NCI-H2107 treated with DMSO at 0.1 percent for 48 hours (cell line): ENCODE results near the gene PTTG2.

Source experiments
- DNase-seq: peaks from one replicate; lab custom pipeline; 2025; ENCODE audit not compliant: unreplicated experiment; lab: John Stamatoyannopoulos, UW

PTTG2 gene

DNA sequence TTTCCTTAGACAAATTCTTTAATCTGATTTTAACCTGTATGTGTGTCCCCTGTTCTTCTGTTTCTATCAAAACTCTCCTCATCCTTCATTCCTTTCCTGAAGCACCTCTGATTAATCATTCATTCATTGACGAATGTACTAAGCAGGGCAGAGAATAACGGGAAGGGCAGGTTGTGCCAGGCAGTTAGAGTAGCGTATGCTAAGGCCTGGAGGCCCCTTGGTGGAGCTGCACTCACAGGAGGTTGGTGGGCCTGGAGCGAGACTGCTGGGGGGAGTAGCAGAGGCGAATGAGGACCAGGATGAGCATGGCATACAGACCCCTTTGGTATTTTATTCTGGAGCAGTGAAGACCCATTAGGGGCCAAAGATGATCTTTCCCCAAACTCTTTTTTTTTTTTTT is 22.5 kb downstream of the PTTG2 start:
- no peak for DNase-seq

DNA sequence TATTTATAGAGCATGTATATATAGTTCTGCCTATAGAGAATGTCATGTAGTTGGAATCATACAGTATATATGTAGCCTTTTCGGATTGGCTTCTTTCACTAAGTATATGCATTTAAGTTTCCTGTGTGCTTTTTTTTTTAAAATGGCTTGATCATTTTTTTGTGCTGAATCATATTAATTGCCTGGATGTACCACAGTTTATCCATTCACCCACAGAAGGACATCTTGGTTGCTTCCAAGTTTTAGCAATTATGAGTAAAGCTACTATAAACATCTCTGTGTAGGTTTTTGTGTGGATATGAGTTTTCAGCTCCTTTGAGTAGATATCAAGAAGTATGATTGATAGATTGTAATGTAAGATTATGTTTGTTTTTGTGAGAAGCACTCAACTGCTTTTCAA is 23.8 kb downstream of the PTTG2 start:
- DNase-seq, result no peak

DNA sequence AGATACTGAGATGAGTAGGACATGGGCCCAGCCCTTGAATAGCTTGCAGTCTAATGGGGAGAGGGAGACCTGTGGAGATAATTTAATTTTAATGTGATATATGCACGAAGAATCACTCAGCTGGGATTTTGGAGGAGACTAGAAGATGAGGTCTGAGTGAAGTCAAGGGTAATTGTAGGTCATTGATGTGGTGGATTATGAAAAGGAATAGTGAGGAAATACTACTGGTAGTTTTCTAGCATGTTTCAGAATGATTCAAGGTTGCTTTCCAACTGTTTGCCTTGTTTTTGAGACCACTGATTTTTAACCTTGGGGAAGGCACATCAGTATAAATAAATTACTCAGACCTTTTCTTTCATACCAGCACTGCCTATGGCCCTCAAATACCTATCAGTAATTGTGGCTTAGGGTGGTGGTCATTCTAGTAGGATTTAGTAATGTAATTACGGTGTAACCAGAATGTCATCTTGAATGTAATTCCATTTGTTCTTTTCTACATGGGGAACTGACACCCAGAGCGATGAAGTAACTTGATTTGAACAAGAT is 25.6 kb downstream of the PTTG2 start:
- no peak for DNase-seq

DNA sequence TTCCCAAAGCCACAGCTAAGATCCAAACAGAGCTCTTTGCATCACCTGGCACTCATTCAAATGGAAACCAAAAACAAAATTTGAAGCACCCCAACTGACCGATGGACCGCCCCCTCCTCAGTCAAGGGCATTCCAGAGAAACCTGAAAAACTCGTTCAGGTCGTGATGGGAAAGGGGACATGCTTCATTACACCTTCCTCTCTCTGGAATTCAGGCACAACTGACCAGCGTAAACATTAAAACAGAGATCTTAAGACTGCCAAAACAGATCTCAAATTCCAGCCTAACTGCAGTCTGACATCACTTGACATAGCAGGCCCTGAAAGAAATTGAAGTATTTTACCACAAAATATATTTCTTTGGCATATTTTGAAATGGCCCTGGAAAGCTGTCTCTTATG is 28.5 kb downstream of the PTTG2 start:
- no peak for DNase-seq

DNA sequence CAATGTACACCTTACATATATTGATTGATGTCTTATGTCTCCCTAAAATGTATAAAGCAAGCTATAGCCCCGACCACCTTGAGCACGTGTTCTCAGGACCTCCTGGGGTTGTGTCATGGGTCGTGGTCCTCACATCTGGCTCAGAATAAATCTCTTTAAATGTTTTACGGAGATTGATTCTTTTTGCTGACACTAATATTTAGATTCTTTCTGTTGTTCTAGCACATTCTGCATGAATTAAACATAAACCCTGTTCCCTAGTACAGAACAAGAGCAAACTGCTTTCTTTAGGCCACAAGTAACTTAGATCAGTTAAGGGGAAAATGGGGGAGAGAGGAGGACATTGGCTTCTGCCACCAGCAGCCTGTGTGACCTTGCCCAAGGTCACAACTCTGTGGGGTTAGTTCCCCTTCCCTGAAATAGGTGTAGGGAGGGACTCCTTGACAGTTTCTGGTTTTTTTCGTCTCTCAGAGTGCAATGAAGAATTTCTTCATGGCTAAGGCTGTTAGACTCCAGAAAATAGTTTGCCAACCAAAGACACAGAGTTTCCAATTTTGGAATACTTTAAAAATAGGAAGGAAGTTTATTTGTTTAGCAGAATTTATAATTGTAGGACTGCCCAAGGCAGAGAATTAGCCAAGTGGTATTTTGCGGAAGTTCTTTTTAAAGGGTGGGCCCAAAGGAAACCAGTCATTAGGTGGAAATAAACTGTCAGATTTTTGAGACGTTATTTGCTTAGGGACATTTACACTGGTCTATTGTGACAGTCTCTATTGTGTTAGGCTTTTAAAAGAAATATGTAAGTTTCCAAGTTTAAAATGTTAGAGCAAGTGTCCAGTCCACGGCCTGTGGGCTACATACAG is 29.4 kb downstream of the PTTG2 start:
- no peak for DNase-seq

DNA sequence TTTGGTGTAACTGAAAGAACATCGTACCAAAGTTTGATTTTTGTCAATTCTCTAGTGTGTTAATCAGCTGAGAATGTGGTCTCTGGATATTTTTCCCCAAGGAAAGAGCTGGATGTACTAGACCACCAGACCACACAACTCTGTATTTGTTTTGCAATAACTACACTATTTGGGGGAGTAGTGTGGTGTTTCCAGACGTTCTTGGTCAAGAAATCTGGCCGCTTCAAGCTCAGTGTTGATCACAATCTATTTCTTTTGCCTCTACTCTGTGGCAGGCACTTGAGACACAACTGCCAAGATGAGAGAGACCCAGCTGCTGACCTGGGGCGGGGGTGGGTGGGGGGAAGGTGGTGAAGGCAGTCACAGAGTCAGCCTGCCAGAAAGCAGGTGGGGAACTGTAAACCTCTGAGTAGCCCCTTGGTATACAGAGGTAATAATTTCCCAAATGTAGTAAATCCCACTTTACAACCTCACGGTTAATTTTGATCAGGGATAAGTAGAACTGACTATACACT is 30.6 kb downstream of the PTTG2 start:
- DNase-seq, result no peak

DNA sequence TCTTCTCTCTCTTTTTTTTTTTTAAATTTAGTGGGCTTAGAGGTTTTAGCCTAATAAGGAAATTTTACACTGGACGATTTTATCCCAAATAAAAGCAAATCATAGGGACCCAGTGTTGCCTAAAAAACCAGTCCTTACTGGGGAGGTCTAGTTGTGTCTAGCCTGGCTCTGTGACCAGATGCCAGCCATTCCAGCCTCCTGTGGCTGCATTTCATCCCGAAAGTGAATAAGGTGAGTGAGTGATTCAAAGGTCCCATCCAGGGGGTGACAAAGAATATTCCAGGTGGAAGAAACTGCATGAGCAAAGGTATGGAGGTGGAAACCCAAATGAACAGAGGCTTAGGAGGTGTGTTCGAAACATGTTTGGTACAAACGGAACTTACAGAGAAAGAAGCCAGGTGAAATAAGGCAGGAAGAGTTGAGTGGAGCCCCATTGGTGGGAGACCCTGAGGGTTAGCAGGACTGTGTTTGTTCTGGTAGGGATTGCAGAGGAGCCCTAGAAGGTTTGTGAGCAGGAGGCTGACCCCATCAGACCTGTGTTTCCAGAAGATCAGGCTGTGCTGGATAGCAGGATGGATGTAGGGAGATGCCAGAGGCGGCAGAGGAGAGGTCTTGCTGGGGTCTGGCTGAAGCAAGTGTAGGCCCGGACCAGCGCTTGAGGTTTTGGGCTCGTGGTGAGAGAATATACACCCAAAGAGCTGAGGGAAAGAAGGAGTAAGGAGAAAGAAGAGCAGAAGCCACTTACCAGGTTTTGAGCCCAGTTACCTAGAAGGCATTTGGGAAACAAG is 31.6 kb downstream of the PTTG2 start:
- no peak for DNase-seq

DNA sequence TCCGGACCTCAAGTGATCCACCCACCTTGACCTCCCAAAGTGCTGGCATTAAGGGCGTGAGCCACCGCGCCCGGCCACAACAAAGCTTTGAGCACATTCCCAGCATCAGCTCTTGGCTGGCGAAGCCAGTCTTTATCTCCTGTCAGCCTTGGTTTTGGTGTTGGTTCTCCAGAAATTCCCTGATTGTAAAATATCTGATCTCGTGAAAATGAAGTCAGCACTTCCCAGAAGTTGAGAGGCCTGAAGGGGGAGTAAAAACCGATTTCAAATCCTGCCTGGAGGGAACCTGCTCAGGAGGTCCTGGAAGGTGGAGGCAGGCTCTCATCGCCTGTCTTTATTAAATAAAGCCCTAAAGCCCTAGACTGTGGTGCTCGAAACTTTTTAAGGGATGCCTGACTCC is 33.6 kb downstream of the PTTG2 start:
- DNase-seq, result no peak

DNA sequence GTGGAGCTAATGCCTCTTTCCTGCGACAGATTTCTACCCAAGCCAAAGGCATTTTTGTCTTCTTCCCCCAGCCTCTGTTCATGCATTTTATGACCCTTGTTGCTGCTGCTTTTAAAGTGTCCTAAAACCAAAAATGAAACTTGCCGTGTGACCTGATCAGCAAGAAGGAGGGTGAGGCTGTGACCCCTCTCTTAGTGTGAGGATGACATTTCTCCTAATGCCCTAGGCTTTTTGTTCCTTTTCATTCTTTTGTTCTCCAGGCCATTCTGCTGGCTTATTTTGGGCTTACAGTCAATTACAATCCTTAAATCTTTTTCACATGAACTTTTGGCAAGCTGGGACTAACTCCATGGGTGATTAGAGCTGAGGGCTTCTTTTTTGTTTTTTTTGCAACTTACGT is 34.4 kb downstream of the PTTG2 start:
- no peak for DNase-seq

DNA sequence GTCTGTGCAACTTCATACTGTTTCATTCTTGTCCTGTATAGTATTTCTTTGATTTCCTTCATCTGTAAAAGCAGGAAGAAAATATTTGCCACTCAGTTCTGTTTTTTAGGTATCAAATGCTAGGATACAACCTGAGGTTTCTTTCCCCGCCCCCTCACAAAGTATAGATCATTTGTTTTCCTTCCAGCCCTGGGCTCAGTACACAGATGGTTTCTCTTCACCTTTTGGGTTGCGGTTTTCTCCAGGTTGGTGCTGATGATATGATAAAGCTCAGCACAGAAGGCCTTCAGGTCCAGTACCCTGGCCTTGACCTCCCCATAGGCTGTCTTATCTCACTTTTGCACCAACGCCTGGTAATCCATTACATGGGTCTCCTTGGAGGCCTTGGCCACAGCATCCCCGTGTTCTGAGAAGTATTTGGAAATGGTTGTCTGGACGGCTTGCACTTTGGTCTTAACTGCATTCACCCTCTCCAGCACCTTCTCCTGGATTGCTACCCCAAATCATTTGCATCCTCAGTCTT is 35.2 kb downstream of the PTTG2 start:
- DNase-seq, result no peak

DNA sequence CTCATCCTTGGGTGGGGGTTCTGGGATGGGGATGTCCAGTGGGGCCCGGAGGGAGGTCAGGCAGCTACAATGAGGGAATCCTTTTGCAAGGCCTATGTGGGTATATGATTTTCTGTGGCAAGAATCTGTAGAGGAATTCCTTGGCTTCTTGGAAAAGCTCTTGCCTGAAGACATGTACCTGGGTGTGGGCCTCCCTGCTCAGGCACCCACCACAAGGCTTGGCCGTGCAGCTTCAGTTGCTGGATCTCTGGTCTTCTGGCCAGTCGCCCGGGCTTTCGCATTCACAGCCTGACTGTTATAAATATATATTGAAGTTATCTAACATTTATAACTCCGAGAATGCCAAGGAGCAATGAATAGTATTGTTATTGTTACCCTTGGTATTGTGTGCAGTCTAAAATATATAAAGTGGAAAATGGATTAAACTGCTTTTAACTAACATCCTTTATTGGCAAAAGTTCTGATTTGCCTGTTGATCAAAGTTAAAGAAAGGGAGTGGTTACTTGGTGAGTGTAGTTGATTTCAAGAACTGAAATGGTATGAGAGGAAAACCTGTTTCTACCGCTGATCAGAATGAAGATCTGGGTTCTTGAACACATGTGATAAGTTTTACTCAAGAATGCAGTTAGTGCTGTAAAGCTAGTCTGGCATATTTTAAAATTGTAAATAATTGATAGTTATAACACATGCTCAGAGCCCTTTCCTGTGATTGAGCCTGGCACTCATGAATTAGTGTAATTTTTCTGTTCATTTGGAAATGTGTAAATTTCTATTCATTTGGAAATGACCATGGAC is 36.0 kb downstream of the PTTG2 start:
- DNase-seq, result no peak

DNA sequence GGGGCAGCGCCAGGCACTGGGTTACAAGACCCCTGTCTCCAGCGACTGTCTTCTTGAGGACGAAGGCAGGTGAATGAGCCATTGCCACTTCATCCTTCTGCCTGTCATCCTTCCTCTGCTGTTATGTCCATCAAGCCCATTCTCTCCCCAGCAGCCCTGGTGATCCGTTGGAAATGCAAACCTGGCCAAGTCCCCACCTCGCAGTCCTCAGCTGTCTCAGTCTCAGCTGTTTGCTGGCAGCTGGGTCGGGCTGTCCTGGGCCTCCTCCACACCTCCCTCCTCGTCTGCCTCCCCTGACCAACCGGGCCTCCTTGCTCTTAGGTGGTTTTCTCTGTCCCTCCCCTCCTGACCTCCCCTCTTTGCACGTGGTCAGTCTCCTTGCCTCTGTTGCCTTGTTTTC is 38.0 kb downstream of the PTTG2 start:
- DNase-seq, result no peak

DNA sequence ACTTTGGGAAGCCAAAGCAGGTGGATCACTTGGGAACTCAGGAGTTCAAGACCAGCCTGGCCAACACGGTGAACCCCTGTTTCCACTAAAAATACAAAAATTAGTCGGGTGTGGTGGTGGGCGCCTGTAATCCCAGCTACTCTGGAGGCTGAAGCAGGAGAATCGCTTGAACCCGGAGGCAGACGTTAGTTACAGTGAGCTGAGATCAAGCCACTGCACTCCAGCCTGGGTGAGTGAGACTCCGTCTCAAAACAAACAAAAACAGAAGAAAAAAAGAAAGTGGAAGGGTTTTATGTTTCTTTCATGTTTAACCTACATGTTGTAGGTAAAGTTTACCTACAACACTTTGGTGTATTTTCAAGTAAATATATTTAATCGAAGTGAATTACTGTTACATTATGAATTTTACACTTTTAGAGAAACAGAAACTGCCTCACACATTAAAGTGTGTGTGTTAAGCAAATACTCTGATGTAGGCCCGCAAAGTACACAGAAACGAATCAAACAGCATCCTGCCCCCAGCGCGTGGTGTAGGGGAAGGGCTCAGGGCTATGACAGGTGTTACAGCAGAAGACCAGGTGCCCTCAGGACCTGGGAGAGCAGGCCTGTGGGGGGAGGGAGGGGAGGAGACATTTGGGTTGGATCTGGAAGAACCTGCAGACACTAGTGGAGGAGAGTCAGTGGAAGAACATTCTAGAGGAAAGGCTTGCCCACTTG is 39.0 kb downstream of the PTTG2 start:
- DNase-seq, result peak; percentile 38

DNA sequence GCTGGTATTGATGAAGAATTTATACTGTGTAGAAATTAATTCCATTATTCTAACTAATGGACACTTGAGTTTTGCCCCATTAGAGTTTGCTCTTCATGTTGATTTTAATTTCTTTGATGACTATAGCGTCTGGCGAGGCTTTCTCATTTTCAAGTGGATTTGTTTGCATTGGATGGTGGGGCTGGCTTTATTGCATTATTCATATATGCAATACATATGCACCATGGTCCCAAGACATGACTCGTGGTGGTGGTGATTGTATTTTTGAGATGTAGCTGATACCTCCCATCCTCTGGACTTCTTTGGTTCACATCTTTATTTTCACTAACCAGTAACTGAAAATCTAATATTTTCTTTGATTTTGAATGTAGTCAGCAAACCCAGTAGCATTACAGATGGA is 39.8 kb downstream of the PTTG2 start:
- no peak for DNase-seq

DNA sequence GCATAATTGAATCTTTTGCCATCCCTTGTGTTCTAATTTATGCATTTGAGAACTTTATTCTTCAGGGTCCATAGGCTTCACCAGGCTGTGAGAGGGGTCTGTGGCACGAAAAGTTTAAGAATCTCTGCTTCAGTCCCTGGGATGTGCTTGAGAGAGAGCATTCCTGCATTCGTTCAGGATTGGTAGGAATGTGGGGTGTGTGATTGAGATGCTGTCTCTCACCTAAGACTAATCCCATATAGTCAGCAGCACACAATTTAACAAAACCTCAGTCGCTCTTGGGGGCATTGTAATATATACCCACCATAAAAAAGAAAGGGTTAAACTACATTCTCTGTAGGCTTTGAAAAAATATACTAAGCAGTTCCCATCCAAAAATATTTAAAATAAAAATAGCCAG is 41.7 kb downstream of the PTTG2 start:
- no peak for DNase-seq

DNA sequence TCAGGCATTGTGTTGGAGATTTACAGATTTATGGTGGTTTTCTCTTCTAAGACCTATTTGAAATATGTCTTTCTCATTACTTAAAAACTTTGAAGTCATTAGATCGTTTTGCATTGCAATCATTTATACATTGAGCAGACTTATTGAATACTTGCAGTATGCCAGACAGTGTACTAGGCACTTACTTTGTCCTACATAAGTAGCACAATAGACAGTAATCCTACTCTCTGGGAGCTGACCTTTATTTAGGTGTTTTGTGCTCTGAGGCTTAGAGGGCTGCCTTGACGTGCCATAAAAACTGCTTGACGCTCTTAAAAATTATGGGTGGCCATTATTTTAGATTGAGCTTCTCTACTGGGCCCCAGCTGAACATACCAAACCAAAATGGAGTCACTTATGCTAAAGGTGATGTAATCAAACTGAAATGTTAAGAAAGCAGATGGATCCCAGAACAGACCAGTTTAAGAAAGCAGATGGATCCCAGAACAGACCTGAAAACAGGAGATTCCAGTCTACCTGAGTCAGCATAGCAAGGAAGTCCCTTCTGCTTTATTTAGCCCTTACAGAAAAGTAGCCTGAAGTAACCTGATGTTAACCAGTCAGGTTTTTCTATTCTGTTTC is 42.4 kb downstream of the PTTG2 start:
- no peak for DNase-seq

DNA sequence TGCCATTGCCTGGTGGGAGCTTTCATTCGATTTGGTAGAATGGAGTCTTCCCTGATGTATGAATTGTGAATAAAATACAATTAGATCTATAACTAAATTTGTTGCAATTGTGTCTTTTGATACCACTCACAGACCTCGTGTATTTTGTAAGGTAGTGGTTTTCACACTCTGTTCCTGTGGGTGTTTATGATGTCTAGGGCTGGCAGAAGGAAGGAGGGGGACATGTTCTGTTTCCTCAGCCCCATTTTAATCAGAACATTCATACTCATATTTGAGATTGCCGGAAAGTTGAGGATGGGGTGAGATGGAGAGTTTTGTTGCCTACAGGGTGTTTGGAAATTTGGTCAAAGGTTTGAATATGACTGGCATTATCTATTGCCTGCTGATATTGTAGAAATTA is 42.9 kb downstream of the PTTG2 start:
- no peak for DNase-seq

DNA sequence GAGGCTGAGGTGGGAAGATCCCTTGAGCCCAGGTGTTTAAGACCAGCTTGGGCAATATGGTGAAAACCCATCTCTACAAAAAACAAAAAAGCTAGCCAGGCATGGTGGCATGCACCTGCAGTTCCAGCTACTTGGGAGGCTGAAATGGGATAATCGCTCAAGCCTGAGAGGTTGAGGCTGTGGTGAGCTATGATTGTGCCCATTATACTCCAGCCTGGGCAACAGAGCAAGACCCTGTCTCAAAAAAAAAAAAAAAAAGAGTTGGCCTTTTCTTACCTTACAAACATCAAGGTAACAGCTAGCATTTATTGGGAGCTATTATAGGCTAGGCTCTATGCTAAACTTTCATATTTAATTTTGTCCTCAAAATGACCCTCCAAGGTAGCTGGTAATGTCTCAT is 43.4 kb downstream of the PTTG2 start:
- no peak for DNase-seq

DNA sequence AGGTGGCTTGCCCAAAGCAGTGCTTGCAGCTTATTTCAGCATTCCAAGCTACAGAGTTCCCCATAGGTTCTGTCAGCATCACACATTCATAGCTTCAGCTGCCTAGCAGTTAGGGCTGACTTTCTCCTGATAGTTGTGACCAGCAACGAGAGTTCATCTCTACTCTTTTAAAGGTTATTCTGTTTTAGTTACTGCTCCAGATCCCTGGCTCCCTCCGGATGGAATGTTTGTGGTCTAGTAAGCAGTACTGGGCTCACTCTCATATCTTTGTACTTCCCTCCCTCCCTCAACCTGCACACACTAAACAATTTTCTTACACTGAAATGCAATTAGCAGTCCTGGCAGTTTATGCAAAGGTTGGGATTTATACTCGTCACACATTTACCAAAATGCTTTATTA is 43.9 kb downstream of the PTTG2 start:
- DNase-seq, result no peak

DNA sequence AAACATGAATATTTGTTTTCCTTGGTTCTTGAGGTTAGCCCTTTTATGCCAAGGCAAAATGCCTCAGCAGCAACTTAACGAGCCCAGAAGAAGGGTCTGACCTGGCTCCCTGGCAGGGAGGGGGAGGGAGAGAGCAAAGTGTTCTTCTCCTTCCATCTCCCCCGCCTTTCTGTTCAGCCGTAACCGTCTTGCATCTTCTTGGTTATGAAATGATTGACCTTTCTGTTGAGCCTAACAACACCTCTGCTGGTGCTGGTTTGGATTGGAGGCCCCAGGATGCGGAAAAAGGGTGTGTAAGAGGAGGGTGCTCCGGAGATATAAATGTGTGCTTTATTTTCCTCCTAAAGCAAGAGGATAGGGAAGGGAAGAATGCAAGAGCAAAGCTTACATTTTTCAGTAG is 44.7 kb downstream of the PTTG2 start:
- no peak for DNase-seq
